IMR-90 (cell line): ENCODE results near the gene POC1B. TPM values are rescaled to one million over a fixed set of nuclear protein-coding genes. Genes with fewer than 3 reads are reported as not detected.

Experiments used
- ATAC-seq: fragments of 200-7000 bp; cut with Tn5 transposase; 2 replicates; pipeline ENCODE4 v1.9.1; 2020; ENCODE audit warnings: low read depth, mild to moderate bottlenecking, moderate library complexity
- BruUV-seq: library from RNA; stranded (reverse); fragments of 400-500 nt; replicated peaks from 2 replicates; lab custom pipeline; 2021; lab: Mats Ljungman, UMichigan
- CTCF ChIA-PET: fragments of 300-600 bp; formaldehyde crosslinking; extraction: SDS; loops from one replicate; lab custom pipeline; 2021; ENCODE audit warnings: antibody characterized with exemption; lab: Yijun Ruan, JAX
- POLR2A ChIA-PET: fragments of 300-600 bp; sonication (Branson Sonifier 250); formaldehyde crosslinking; loops from one replicate; lab custom pipeline; 2022; ENCODE audit warnings: antibody characterized with exemption; ENCODE audit not compliant: unreplicated experiment; lab: Charles Lee
- DNase-seq: peaks from one replicate; pipeline ENCODE4 v3.0.0; 2013
- H2AFZ ChIP-seq: replicated peaks from 2 replicates; pipeline ENCODE3; 2013; ENCODE audit warnings: low read length, mild to moderate bottlenecking; ENCODE audit not compliant: poor library complexity
- H2AK5ac ChIP-seq: 2 replicates; pipeline ENCODE4 v1.6.1; 2013; ENCODE audit warnings: low read depth, low read length, inconsistent platforms
- H2AK9ac ChIP-seq: replicated peaks from 2 replicates; pipeline ENCODE3; 2013; ENCODE audit warnings: mild to moderate bottlenecking, low read depth, low read length, moderate library complexity; ENCODE audit not compliant: poor library complexity
- H2BK120ac ChIP-seq: 2 replicates; pipeline ENCODE4 v1.6.1; 2013; ENCODE audit warnings: low read depth, low read length, inconsistent platforms
- H2BK15ac ChIP-seq: 3 replicates; pipeline ENCODE4 v1.6.1; 2013; ENCODE audit warnings: low read depth, low read length, inconsistent platforms
- H2BK20ac ChIP-seq: 2 replicates; pipeline ENCODE4 v1.6.1; 2013; ENCODE audit warnings: low read depth, mild to moderate bottlenecking, inconsistent platforms, low read length, moderate library complexity
- H2BK5ac ChIP-seq: 2 replicates; pipeline ENCODE4 v1.6.1; 2013; ENCODE audit warnings: mild to moderate bottlenecking, low read depth, low read length, inconsistent platforms; ENCODE audit not compliant: poor library complexity, severe bottlenecking
- H3K14ac ChIP-seq: replicated peaks from 2 replicates; pipeline ENCODE4 v1.6.1; 2013; ENCODE audit warnings: low read depth, low read length, inconsistent platforms
- H3K18ac ChIP-seq: 2 replicates; pipeline ENCODE4 v1.6.1; 2013; ENCODE audit warnings: low read depth, low read length, control low read depth
- H3K23ac ChIP-seq: 2 replicates; pipeline ENCODE4 v1.6.1; 2013; ENCODE audit warnings: low read depth, low read length, inconsistent platforms
- H3K27ac ChIP-seq: 2 replicates; pipeline ENCODE4 v1.5.1; 2013; ENCODE audit warnings: mild to moderate bottlenecking, control low read depth, low read length; ENCODE audit not compliant: insufficient read depth
- H3K27me3 ChIP-seq: 2 replicates; pipeline ENCODE4 v1.6.1; 2013; ENCODE audit warnings: low read length; ENCODE audit not compliant: control insufficient read depth, insufficient read depth
- H3K36me3 ChIP-seq: 2 replicates; pipeline ENCODE4 v1.6.1; 2013; ENCODE audit warnings: low read length, mixed read lengths; ENCODE audit not compliant: control insufficient read depth, insufficient read depth
- H3K4ac ChIP-seq: 2 replicates; pipeline ENCODE4 v1.6.1; 2013; ENCODE audit warnings: low read depth, low read length, inconsistent platforms
- H3K4me1 ChIP-seq: 2 replicates; pipeline ENCODE4 v1.6.1; 2013; ENCODE audit warnings: low read length, mixed read lengths; ENCODE audit not compliant: control insufficient read depth, insufficient read depth
- H3K4me2 ChIP-seq: 2 replicates; pipeline ENCODE4 v1.6.1; 2013; ENCODE audit warnings: low read depth, mild to moderate bottlenecking, control low read depth, low read length, moderate library complexity
- H3K4me3 ChIP-seq: 2 replicates; pipeline ENCODE4 v1.5.1; 2013; ENCODE audit warnings: low read depth, mild to moderate bottlenecking, control low read depth, low read length, moderate library complexity; ENCODE audit not compliant: insufficient read depth
- H3K56ac ChIP-seq: 2 replicates; pipeline ENCODE4 v1.6.1; 2013; ENCODE audit warnings: low read length, inconsistent platforms; ENCODE audit not compliant: insufficient read depth; ENCODE audit errors: extremely low read depth
- H3K79me1 ChIP-seq, 2 experiments: 2 replicates each; pipeline ENCODE4 v1.6.1; 2013; ENCODE audit warnings: low read length in 2 of 2, inconsistent platforms in 1 of 2, low read depth in 1 of 2
- H3K9ac ChIP-seq: 2 replicates; pipeline ENCODE4 v1.6.1; 2013; ENCODE audit warnings: low read depth, low read length, control low read depth
- H3K9me1 ChIP-seq: 2 replicates; pipeline ENCODE4 v1.6.1; 2013; ENCODE audit warnings: low read length, inconsistent platforms; ENCODE audit not compliant: insufficient read depth
- H3K9me3 ChIP-seq: 2 replicates; pipeline ENCODE4 v1.6.1; 2013; ENCODE audit warnings: low read length; ENCODE audit not compliant: control insufficient read depth, insufficient read depth
- H4K20me1 ChIP-seq: 2 replicates; pipeline ENCODE4 v1.6.1; 2013; ENCODE audit warnings: low read length, inconsistent platforms; ENCODE audit not compliant: insufficient read depth
- H4K5ac ChIP-seq: 2 replicates; pipeline ENCODE4 v1.6.1; 2013; ENCODE audit warnings: mild to moderate bottlenecking, low read depth, low read length, control low read depth
- H4K8ac ChIP-seq, 2 experiments: 2 replicates each; pipeline ENCODE4 v1.6.1; 2013; ENCODE audit warnings: low read depth in 2 of 2, low read length in 2 of 2, control low read depth in 1 of 2, inconsistent platforms in 1 of 2
- H4K91ac ChIP-seq: 2 replicates; pipeline ENCODE4 v1.6.1; 2013; ENCODE audit warnings: low read depth, low read length, inconsistent platforms; ENCODE audit not compliant: insufficient read depth
- BHLHE40 ChIP-seq: fragments of 150-350 bp; IDR thresholded peaks from 2 replicates; pipeline ENCODE4 v1.6.1; 2016; ENCODE audit warnings: mild to moderate bottlenecking, low read depth, low read length
- CEBPB ChIP-seq: IDR thresholded peaks from 2 replicates; pipeline ENCODE4 v1.6.1; 2012; ENCODE audit warnings: low read depth, low read length, improper control_type of control experiment
- CTCF ChIP-seq: conservative IDR thresholded peaks from 2 replicates; pipeline ENCODE4 v1.5.1; 2012; ENCODE audit warnings: mild to moderate bottlenecking, low read depth, low read length, improper control_type of control experiment
- POLR2A ChIP-seq: IDR thresholded peaks from 2 replicates; pipeline ENCODE4 v1.6.1; 2012; ENCODE audit warnings: mild to moderate bottlenecking, low read depth, low read length
- RAD21 ChIP-seq: IDR thresholded peaks from 2 replicates; pipeline ENCODE4 v1.6.1; 2012; ENCODE audit warnings: low read length, improper control_type of control experiment
- SMC3 ChIP-seq: fragments of 150-350 bp; IDR thresholded peaks from 2 replicates; pipeline ENCODE4 v1.6.1; 2016; ENCODE audit warnings: low read depth, mild to moderate bottlenecking, antibody characterized with exemption, low read length, moderate library complexity
- USF2 ChIP-seq: fragments of 150-350 bp; IDR thresholded peaks from 2 replicates; pipeline ENCODE4 v1.6.1; 2017; ENCODE audit warnings: mild to moderate bottlenecking, antibody characterized with exemption, low read length, low read depth
- WGBS, 2 experiments: methylation state at CpG; one replicate each; pipeline versions ENCODE4 v1.1.5 to v1.1.7; 2013; ENCODE audit warnings: missing lambda C conversion rate in 2 of 2; ENCODE audit not compliant: insufficient read length in 1 of 2; ENCODE audit errors: extremely low coverage in 2 of 2; 5-methylcytosine and 5-hydroxymethylcytosine counted together
- dilution Hi-C: fragments of 300-500 bp; cut with HindIII; formaldehyde crosslinking; loops from one replicate; pipeline ENCODE4 v1.14.3; 2018; ENCODE audit warnings: low sequenced_read_pairs; ENCODE audit not compliant: unreplicated experiment
- in situ Hi-C: fragments of 300-500 bp; cut with MboI; formaldehyde crosslinking; loops from 3 replicates; pipeline ENCODE4 v1.14.3; 2019; ENCODE audit warnings: low sequenced_read_pairs, inconsistent platforms, mixed read lengths
- intact Hi-C: fragments of 100-400 bp; cut with micrococcal nuclease; formaldehyde crosslinking; loops from 2 replicates; pipeline ENCODE4 v1.10.0; 2022
- polyA plus RNA-seq, 3 experiments: library from polyadenylated mRNA; depleted of rRNA; stranded (reverse); fragments of >200 nt; gene quantifications; 2 replicates each; pipeline ENCODE4 v1.2.3, GENCODE V29; 2012; ENCODE audit warnings: low replicate concordance in 1 of 3
- total RNA-seq: library from RNA; depleted of rRNA; stranded (reverse); fragments of >200 nt; gene quantifications from 2 replicates; pipeline ENCODE4 v1.2.3, GENCODE V29; 2012
- TF ChIP-seq, protein P1 (sequence below): fragments of 150-350 bp; IDR thresholded peaks from 2 replicates; pipeline ENCODE4 v1.6.1; 2016; ENCODE audit warnings: low read depth, mild to moderate bottlenecking, low read length, moderate library complexity, borderline replicate concordance

POC1B gene
- total and polyA plus RNA-seq, 2 of the 4 experiments (the other 2 are of a cell fraction): 5.0 to 10.4 TPM

DNA sequence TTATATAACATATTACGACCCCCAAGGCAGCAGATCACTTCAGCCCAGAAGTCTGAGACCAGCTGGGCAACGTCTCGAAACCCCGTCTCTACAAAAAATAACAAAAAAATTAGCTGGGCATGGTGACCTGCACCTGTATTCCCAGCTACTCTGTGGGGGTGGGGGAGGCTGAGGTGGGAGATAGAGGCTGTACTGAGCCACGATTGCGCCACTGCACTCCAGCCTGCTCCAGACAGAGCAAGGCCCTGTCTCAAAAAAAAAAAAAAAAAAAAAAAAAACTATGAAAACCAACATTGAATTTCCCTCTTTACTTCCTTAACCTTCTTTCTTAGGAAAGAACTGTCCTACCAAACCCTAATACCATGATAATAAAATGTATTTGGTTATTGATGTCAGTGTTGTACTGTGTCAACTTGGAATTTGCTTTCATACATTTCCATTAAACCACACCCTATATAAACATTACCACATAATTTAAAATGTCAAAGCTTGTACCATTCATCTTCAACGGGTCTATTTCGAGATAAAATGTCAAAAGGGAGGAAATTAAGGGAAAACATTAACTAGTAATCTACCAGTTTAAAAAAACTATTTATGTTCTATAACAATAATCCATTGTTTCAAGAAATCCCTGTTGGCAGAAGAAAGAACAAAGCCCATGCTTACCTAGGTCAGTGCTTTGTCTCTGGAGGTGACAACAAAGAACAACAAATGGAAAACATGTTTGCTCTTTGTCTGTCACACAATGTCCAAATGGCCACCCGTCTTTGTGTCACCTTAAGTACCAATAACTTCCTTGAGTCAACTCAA, 18.6 kb downstream of the POC1B start:
- Histone ChIP-seq H3K4me3 (no peak overlapping the region), H2BK120ac (no peak overlapping the region), H2AK5ac (no peak overlapping the region; the same call in 1 of the 2 replicates), H3K4me2 (no peak overlapping the region), H3K27ac (no peak overlapping the region), H3K23ac (no peak overlapping the region), H3K9me1 (no peaks in the 10 kb centered on the region; the same call in none of the 2 replicates), H4K5ac (peak overlapping the region; percentile 82; the same call in 1 of the 2 replicates), H2AFZ (no peak overlapping the region), H3K14ac (peak overlapping the region; percentile 14; the same call in 1 of the 2 replicates), H3K27me3 (no peaks in the 10 kb centered on the region), H3K4me1 (peaks cover 3% of the 10 kb centered on the region; the same call in 1 of the 2 replicates), H2AK9ac (no peak overlapping the region), H3K9ac (no peak overlapping the region), H3K4ac (no peak overlapping the region), H3K56ac (no peak overlapping the region), H3K79me1 (peaks cover 4 to 14% of the 10 kb centered on the region in 2 experiments; a peak in 3 of 4 replicates), H3K9me3 (no peaks in the 10 kb centered on the region), H2BK5ac (no peak overlapping the region), H3K18ac (peak overlapping the region; percentile 71; the same call in 1 of the 2 replicates), H2BK20ac (no peak overlapping the region), H4K91ac (no peak overlapping the region), H4K20me1 (no peaks in the 10 kb centered on the region), H2BK15ac (no peak overlapping the region), H4K8ac (no peak overlapping the region), H3K36me3 (no peaks in the 10 kb centered on the region)
- no TSS peak for BruUV-seq
- intact Hi-C loops (no loop called here), in situ Hi-C loops (loop anchor here (25.0 kb wide), 1 partner anchor 1370 kb away; the partner anchor contains the start of genes CEP290 and TMTC3), dilution Hi-C loops (no loop called here)
- ATAC-seq (no peak), DNase-seq (no peak)
- TF ChIP-seq RAD21 (no peak), SMC3 (no peak), BHLHE40 (no peak), CEBPB (no peak), POLR2A (no peak), USF2 (no peak), CTCF (no peak)
- TF ChIP-seq, protein P1, sequence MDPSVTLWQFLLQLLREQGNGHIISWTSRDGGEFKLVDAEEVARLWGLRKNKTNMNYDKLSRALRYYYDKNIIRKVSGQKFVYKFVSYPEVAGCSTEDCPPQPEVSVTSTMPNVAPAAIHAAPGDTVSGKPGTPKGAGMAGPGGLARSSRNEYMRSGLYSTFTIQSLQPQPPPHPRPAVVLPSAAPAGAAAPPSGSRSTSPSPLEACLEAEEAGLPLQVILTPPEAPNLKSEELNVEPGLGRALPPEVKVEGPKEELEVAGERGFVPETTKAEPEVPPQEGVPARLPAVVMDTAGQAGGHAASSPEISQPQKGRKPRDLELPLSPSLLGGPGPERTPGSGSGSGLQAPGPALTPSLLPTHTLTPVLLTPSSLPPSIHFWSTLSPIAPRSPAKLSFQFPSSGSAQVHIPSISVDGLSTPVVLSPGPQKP: no peak
- POLR2A ChIA-PET: no interaction called here
- WGBS, 2 experiments: 56% methylated on average over 1 of the region's 9 CpGs; no CpG with 5 or more reads in 1 of the 2 experiments
- CTCF ChIA-PET: no interaction called here
